Neuronal stem cell (in vitro differentiated cells): ENCODE measurements around the gene IGF1R.

Experiments
- DNase-seq: peaks from one replicate; pipeline ENCODE4 v3.0.0-alpha.2; 2013; ENCODE audit warnings: low spot score
- H2AFZ ChIP-seq: one replicate; pipeline ENCODE4 v1.6.1; 2013; ENCODE audit warnings: mild to moderate bottlenecking, low read length, inconsistent platforms
- H2AK5ac ChIP-seq: 2 replicates; pipeline ENCODE4 v1.6.1; 2013; ENCODE audit warnings: low read depth, mild to moderate bottlenecking, inconsistent platforms, low read length, moderate library complexity, mixed read lengths
- H2BK120ac ChIP-seq: 2 replicates; pipeline ENCODE4 v1.6.1; 2013; ENCODE audit warnings: low read depth, mild to moderate bottlenecking, inconsistent platforms, low read length, moderate library complexity, mixed read lengths
- H2BK12ac ChIP-seq: one replicate; pipeline ENCODE4 v1.6.1; 2013; ENCODE audit warnings: low read length, inconsistent platforms
- H2BK15ac ChIP-seq: 2 replicates; pipeline ENCODE4 v1.6.1; 2013; ENCODE audit warnings: mild to moderate bottlenecking, low read length, inconsistent platforms, mixed read lengths
- H2BK5ac ChIP-seq: one replicate; pipeline ENCODE4 v1.6.1; 2013; ENCODE audit warnings: inconsistent platforms, mild to moderate bottlenecking, low read length, moderate library complexity
- H3K14ac ChIP-seq: one replicate; pipeline ENCODE4 v1.6.1; 2013; ENCODE audit warnings: low read length, inconsistent platforms
- H3K18ac ChIP-seq: 2 replicates; pipeline ENCODE4 v1.6.1; 2013; ENCODE audit warnings: low read length, inconsistent platforms
- H3K23ac ChIP-seq: 2 replicates; pipeline ENCODE4 v1.6.1; 2013; ENCODE audit warnings: low read depth, mild to moderate bottlenecking, mixed read lengths, low read length, inconsistent platforms; ENCODE audit not compliant: poor library complexity
- H3K27ac ChIP-seq: replicated peaks from 3 replicates; pipeline ENCODE4 v1.5.1; 2013; ENCODE audit warnings: low read length, inconsistent platforms
- H3K27me3 ChIP-seq, 3 experiments: 2 replicates each; pipeline ENCODE4 v1.6.1; 2013; ENCODE audit warnings: low read length in 3 of 3, mild to moderate bottlenecking in 2 of 3, inconsistent platforms in 1 of 3, low read depth in 1 of 3, mixed read lengths in 1 of 3, moderate library complexity in 1 of 3; ENCODE audit not compliant: control insufficient read depth in 3 of 3, insufficient read depth in 3 of 3
- H3K36me3 ChIP-seq, 2 donors: replicated peaks in 1 of 2; 2 replicates each; pipeline ENCODE4 v1.6.1; 2013; ENCODE audit warnings: low read length in 2 of 2; ENCODE audit not compliant: control insufficient read depth in 2 of 2, insufficient read depth in 2 of 2
- H3K4ac ChIP-seq: 2 replicates; pipeline ENCODE4 v1.6.1; 2013; ENCODE audit warnings: inconsistent platforms, mild to moderate bottlenecking, low read length, moderate library complexity
- H3K4me1 ChIP-seq, 2 donors: 1 replicate in 1 of 2; 2 replicates in 1 of 2; pipeline ENCODE4 v1.6.1; 2013; ENCODE audit warnings: low read length in 2 of 2, low read depth in 1 of 2; ENCODE audit not compliant: control insufficient read depth in 2 of 2, insufficient read depth in 1 of 2
- H3K4me2 ChIP-seq: one replicate; pipeline ENCODE4 v1.6.1; 2013; ENCODE audit warnings: mild to moderate bottlenecking, low read length, inconsistent platforms; ENCODE audit not compliant: insufficient read depth, poor library complexity, severe bottlenecking
- H3K4me3 ChIP-seq, 2 donors: 2 replicates each; pipeline ENCODE4 v1.5.1; 2013; ENCODE audit warnings: low read length in 2 of 2, mild to moderate bottlenecking in 2 of 2, inconsistent platforms in 1 of 2, moderate library complexity in 1 of 2
- H3K79me1 ChIP-seq: one replicate; pipeline ENCODE4 v1.6.1; 2013; ENCODE audit warnings: low read depth, mild to moderate bottlenecking, inconsistent platforms, low read length, moderate library complexity
- H3K9ac ChIP-seq: one replicate; pipeline ENCODE4 v1.6.1; 2013; ENCODE audit warnings: mild to moderate bottlenecking, low read depth, low read length, inconsistent platforms; ENCODE audit not compliant: poor library complexity
- H3K9me3 ChIP-seq, 2 donors: replicated peaks in 1 of 2; 2 replicates each; pipeline versions ENCODE3 to v1.6.1; 2013; ENCODE audit warnings: low read length in 2 of 2, mild to moderate bottlenecking in 2 of 2, inconsistent platforms in 1 of 2, low read depth in 1 of 2, mixed read lengths in 1 of 2, moderate library complexity in 1 of 2; ENCODE audit not compliant: control insufficient read depth in 2 of 2, insufficient read depth in 1 of 2
- H4K8ac ChIP-seq: one replicate; pipeline ENCODE4 v1.6.1; 2013; ENCODE audit warnings: low read depth, mild to moderate bottlenecking, inconsistent platforms, low read length, moderate library complexity
- H4K91ac ChIP-seq: one replicate; pipeline ENCODE4 v1.6.1; 2013; ENCODE audit warnings: low read length, low read depth, mild to moderate bottlenecking, inconsistent platforms; ENCODE audit not compliant: poor library complexity
- whole genome bisulfite sequencing, 2 donors: extraction: QIAGEN DNeasy Blood & Tissue Kit; methylation state at CpG; one replicate each; pipeline ENCODE4 v1.1.7; 2013; ENCODE audit warnings: missing lambda C conversion rate in 2 of 2, mixed read lengths in 1 of 2; ENCODE audit not compliant: insufficient read length in 2 of 2, insufficient replicate concordance in 1 of 2; ENCODE audit errors: extremely low coverage in 2 of 2; 5-methylcytosine and 5-hydroxymethylcytosine counted together

IGF1R gene

DNA sequence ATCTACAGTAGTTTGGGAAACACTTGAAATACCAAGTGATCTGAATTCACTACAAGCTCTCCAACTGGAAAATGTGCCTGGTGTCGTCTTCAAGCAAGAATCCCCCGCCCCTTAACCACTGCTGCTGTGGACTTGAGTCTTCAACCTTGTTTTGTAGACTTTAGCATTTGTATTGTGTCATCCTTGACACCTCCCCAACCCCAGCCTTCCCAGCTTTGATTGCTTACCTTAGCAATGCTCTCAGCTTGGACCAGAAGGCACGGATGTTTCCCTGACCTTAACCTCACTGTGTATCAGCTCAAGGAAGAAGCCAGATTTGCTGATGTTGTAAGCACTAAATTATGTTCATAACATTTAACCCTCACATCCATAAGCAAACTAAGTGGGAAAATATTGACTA is 146.4 kb downstream of the IGF1R start:
- Histone ChIP-seq H2BK12ac (no peak overlapping the region), H3K79me1 (peaks cover 4% of the 10 kb centered on the region), H3K36me3 (no peaks in the 10 kb centered on the region), H4K8ac (no peak overlapping the region), H3K4me3 (no peak overlapping the region), H3K9ac (no peak overlapping the region), H3K4me1 (peaks cover 15 to 36% of the 10 kb centered on the region in 2 donors), H4K91ac (no peak overlapping the region), H2AK5ac (no peak overlapping the region), H3K14ac (no peak overlapping the region), H3K4ac (no peak overlapping the region), H3K18ac (no peak overlapping the region), H3K4me2 (no peak overlapping the region), H2BK15ac (no peak overlapping the region), H3K27me3 (no peaks in the 10 kb centered on the region), H2BK120ac (no peak overlapping the region), H3K9me3 (no peaks in the 10 kb centered on the region), H3K27ac (no peak overlapping the region), H3K23ac (no peak overlapping the region), H2BK5ac (no peak overlapping the region), H2AFZ (no peak overlapping the region)
- WGBS, 2 donors = no CpG with 5 or more reads among the region's 3 CpGs
- no peak for DNase-seq

DNA sequence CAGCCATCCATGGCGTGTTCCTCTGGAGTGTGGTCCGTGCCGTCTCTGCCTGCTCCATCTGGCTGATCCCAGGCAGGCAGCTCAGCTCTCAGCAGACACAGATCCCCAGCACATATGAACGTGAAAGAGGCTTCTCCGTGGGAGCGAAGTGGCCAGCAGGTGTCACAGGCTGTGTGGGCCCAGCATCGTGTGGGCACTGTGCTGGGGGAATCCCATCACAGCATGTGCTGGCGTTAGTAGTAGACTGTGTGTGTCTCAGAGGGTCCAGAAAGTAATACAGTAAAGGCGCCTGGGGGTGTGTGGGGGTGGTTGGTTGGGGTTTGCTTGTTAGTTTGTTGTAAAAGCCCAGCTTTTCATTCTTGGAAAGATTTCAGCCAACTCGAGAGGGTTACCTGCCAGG is 147.6 kb downstream of the IGF1R start:
- Histone ChIP-seq H3K27ac (no peak overlapping the region), H3K4me1 (peaks cover 16 to 39% of the 10 kb centered on the region in 2 donors)

DNA sequence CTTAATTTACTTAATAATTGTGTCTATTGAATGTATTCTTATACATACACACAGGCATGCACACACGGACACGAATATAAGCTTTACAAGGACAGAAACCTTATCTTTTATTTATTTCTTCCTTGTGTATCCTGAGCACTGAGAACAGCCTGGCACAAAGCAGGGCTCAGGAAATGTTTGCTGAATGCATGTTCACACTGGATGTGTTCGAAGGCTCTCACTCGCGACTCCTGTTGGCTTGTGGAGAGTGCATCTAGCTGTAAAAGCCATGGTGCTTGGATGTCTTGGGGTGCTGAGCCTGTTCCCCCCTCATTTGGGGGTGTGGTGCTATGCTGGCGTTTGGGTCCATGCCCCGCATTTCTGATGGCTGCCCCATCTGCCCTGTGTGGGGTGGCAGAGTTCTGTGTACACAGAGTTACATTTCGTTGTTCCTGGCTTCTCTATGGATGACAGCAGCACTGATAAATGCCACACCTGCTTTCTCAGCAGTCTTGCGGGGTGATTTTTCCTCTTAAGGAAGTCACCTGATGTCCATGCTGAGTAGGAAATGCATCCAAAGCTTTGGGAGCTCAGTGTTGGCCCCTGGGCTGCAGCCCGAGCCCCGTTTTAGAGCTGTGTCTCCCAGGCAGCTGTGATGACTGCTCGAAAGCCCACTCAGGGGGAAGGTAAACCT is 148.5 kb downstream of the IGF1R start:
- H3K9ac ChIP-seq = no peak overlapping the region
- H4K8ac ChIP-seq = no peak overlapping the region
- H3K4ac ChIP-seq = no peak overlapping the region
- H3K4me3 ChIP-seq = no peak overlapping the region
- no peak overlapping the region for H2AK5ac ChIP-seq
- H3K27me3 ChIP-seq = no peaks in the 10 kb centered on the region
- no CpG with 5 or more reads among the region's 12 CpGs for WGBS, 2 donors
- H2BK15ac ChIP-seq = no peak overlapping the region
- H2BK120ac ChIP-seq = no peak overlapping the region
- H3K23ac ChIP-seq = no peak overlapping the region
- H3K79me1 ChIP-seq = peaks cover 4% of the 10 kb centered on the region
- no peak overlapping the region for H2BK12ac ChIP-seq
- H2AFZ ChIP-seq = no peak overlapping the region
- DNase-seq = no peak
- no peak overlapping the region for H4K91ac ChIP-seq
- H3K4me2 ChIP-seq = no peak overlapping the region
- no peaks in the 10 kb centered on the region for H3K36me3 ChIP-seq
- H3K4me1 ChIP-seq = peaks cover 24 to 44% of the 10 kb centered on the region in 2 donors
- H3K18ac ChIP-seq = peak overlapping the region; percentile 78
- no peak overlapping the region for H2BK5ac ChIP-seq
- no peaks in the 10 kb centered on the region for H3K9me3 ChIP-seq
- no peak overlapping the region for H3K14ac ChIP-seq
- no peak overlapping the region for H3K27ac ChIP-seq

More for the DNA sequence above, 147.6 kb downstream of the IGF1R start:
- Histone ChIP-seq H3K79me1 (peaks cover 4% of the 10 kb centered on the region), H2AFZ (no peak overlapping the region), H3K36me3 (no peaks in the 10 kb centered on the region), H2BK12ac (no peak overlapping the region), H3K4me2 (no peak overlapping the region), H3K9me3 (no peaks in the 10 kb centered on the region), H3K4me3 (no peak overlapping the region), H3K18ac (no peak overlapping the region), H3K14ac (no peak overlapping the region), H2BK5ac (no peak overlapping the region), H3K4ac (no peak overlapping the region), H2AK5ac (no peak overlapping the region), H2BK15ac (no peak overlapping the region), H4K91ac (no peak overlapping the region), H3K9ac (peak overlapping the region; percentile 32), H3K27me3 (no peaks in the 10 kb centered on the region), H2BK120ac (no peak overlapping the region), H3K23ac (no peak overlapping the region), H4K8ac (no peak overlapping the region)
- WGBS, 2 donors = no CpG with 5 or more reads among the region's 10 CpGs
- no peak for DNase-seq

DNA sequence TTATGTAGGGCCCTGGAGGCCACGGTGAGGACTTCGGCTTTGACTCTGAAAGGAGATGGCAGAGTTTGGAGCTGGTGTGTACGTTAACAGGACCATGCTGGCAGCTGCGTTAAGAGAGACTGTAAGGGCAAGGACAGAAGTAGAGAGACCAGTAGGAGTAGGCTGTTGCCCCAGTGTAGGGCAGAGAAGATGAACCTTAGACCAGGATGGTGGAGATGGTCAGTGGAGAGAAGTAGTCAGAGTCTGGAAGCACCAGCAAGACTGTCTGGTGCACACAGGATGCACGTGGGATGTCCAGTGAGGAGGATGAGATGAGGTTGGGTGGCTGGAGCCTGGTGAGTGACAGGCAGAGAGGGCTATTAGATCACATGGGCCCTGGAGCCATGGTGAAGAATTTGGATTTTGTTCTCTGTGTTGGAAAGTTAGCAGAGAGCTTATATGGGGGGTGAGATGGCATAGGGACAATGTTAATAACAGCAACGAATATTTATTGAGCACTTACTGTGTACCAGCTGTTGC is 150.1 kb downstream of the IGF1R start:
- H4K91ac ChIP-seq = no peak overlapping the region
- H3K14ac ChIP-seq = no peak overlapping the region
- no peak overlapping the region for H2AK5ac ChIP-seq
- H3K27ac ChIP-seq = no peak overlapping the region
- DNase-seq = no peak
- no peak overlapping the region for H3K9ac ChIP-seq
- no peak overlapping the region for H2BK12ac ChIP-seq
- H3K4me1 ChIP-seq = peaks cover 29 to 50% of the 10 kb centered on the region in 2 donors
- no peak overlapping the region for H2BK15ac ChIP-seq
- no peaks in the 10 kb centered on the region for H3K27me3 ChIP-seq
- no CpG with 5 or more reads among the region's 6 CpGs for WGBS, 2 donors
- peaks cover 4% of the 10 kb centered on the region for H3K79me1 ChIP-seq
- peak overlapping the region; percentile 3 for H3K18ac ChIP-seq
- no peak overlapping the region for H2AFZ ChIP-seq
- no peaks in the 10 kb centered on the region for H3K9me3 ChIP-seq
- H3K4ac ChIP-seq = no peak overlapping the region
- H3K36me3 ChIP-seq = no peaks in the 10 kb centered on the region
- no peak overlapping the region for H4K8ac ChIP-seq
- H3K4me2 ChIP-seq = no peak overlapping the region
- H2BK5ac ChIP-seq = no peak overlapping the region
- H2BK120ac ChIP-seq = no peak overlapping the region
- H3K4me3 ChIP-seq = no peak overlapping the region
- no peak overlapping the region for H3K23ac ChIP-seq
